ENCODE data around the gene CRY1. TPM values are rescaled to one million over a fixed set of nuclear protein-coding genes. Genes with fewer than 3 reads are reported as not detected.

The CRY1 gene
- polyA plus RNA-seq, 1 donor = 25.5 TPM

DNA sequence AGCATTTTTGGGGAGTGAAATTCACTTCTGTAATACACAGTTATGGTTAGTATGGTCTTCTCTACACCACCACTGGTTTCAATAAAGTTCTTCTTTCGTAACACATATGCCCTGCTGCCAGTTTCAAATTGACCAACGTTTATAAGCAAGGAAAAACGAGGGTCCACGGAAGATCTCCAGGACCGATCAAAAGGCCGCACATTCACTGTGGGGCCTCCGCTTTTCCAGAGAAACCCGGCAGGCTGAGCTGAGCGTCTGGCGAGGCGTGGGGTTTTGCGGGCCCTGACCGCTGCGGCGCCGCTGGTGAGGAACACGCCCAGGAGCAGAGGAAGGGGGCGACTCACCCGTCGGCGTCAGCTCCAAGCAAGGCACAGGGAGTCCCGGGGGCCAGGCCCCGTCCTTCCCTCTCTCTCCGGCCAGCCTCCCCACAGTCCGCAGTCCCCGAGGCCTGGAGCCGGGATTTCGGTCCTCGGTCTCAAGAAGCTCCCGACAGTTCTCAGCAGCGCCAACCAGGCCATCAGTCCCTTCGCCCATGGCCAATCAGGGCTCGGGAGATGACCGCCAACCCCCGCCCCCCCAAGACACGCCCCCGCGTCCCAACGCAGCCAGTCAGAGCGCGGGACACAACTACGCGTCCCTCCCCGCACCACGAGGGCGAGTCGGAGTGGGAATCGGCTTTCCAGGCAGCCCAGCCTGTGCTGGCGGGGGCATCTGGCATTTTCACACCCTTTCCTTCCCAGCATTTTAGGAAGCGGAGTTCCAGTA lies 106.5 kb downstream of the CRY1 start, which contains the start of gene MTERF2:
Gene MTERF2 (minus strand): TSS at position 522 of the 765 bp plus-strand sequence. CDS start 8,432 bp downstream, outside the sequence.
- Histone ChIP-seq H3K36me3 (ENCODE audit: control insufficient read depth, insufficient read depth, low read length) (peaks cover 8% of the 10 kb centered on the region), H3K27ac (ENCODE audit: low read length) (peak within 1 kb of the TSS; percentile 72), H3K4me1 (ENCODE audit: control insufficient read depth, insufficient read depth, low read length) (peaks cover 6% of the 10 kb centered on the region), H3K9me3 (ENCODE audit: control insufficient read depth, low read depth, low read length) (no peaks in the 10 kb centered on the region), H3K27me3 (ENCODE audit: control insufficient read depth, insufficient read depth, low read length) (no peaks in the 10 kb centered on the region), H3K4me3 (ENCODE audit: low read length) (peak within 1 kb of the TSS; percentile 68)
- DNase-seq = peak; percentile 91 to 96
- no CpG with 5 or more reads among the region's 50 CpGs for WGBS (ENCODE audit: insufficient coverage, low lambda C conversion rate)

DNA sequence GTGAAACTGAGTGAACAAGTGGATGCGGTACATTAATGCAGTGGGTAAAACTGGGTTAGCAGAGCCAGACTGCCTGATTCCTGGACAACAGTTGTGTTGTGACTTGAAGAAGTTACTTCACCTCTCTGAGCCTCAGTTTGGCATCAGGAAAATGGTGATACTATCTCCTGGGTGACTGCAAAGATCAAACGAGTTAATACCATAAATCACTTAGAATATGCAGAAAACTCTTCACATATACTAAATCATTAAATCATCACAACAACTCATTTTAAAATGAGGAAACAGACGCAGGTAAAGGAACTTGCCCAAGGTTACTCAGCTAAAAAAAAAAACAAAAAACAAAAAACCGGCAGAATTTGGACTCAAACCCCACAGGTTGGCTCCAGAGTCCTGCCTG lies 107.2 kb downstream of the CRY1 start:
- H3K9me3 ChIP-seq (ENCODE audit: control insufficient read depth, low read depth, low read length) = no peaks in the 10 kb centered on the region
- peak overlapping the region; percentile 68 for H3K4me3 ChIP-seq (ENCODE audit: low read length)
- peaks cover 8% of the 10 kb centered on the region for H3K36me3 ChIP-seq (ENCODE audit: control insufficient read depth, insufficient read depth, low read length)
- no peaks in the 10 kb centered on the region for H3K27me3 ChIP-seq (ENCODE audit: control insufficient read depth, insufficient read depth, low read length)
- WGBS (ENCODE audit: insufficient coverage, low lambda C conversion rate) = 20% methylated on average over 1 of the region's 4 CpGs
- peaks cover 6% of the 10 kb centered on the region for H3K4me1 ChIP-seq (ENCODE audit: control insufficient read depth, insufficient read depth, low read length)
- no peak for DNase-seq
- peak overlapping the region; percentile 72 for H3K27ac ChIP-seq (ENCODE audit: low read length)

DNA sequence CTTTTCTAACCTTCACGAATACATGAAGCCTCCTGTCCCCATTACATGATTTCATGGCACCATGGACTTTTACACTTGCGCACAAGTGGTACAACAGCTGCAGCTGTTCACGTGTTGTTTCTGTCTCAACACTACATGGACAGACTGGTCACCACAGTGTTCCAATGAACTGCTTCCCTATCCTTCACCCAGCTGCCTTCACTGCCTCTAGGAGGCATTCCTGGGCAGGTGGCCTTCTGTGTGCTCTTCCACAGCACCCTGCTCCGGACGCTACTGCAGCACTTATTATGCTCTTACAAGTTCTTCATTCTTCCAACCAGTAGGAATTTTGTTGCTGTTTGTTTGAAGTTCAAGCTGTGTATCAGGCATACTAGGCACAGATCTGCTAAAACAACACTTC lies 107.9 kb downstream of the CRY1 start:
- 100% methylated on average over 1 of the region's 5 CpGs for WGBS (ENCODE audit: insufficient coverage, low lambda C conversion rate)
- no peak overlapping the region for H3K4me3 ChIP-seq (ENCODE audit: low read length)

DNA sequence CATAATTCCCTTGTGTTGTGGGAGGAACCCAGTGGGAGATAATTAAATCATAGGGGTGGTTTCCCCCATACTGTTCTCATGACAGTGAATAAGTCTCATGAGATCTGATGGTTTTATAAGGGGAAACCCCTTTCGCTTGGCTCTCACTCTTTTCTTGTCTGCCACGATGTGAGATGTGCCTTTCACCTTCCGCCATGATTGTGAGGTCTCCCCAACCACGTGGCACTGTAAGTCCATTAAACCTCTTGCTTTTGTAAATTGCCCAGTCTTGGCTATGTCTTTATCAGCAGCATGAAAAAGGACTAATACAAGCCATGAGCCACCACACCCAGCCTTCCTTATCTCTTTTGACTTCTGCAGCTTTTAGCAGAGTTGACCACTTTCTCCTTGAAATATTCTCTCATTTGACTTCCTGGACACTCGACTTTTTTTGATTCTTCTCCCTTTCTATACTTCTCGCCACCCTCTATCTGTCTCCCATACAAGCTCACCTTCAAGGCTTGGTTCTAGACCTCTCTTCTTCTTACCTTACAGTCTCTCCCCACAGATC lies 108.7 kb downstream of the CRY1 start:
- WGBS (ENCODE audit: insufficient coverage, low lambda C conversion rate) = 97% methylated on average over 3 of the region's 6 CpGs
- Histone ChIP-seq H3K4me3 (ENCODE audit: low read length) (no peak overlapping the region), H3K27me3 (ENCODE audit: control insufficient read depth, insufficient read depth, low read length) (no peaks in the 10 kb centered on the region), H3K4me1 (ENCODE audit: control insufficient read depth, insufficient read depth, low read length) (peaks cover 6% of the 10 kb centered on the region), H3K36me3 (ENCODE audit: control insufficient read depth, insufficient read depth, low read length) (peaks cover 8% of the 10 kb centered on the region), H3K27ac (ENCODE audit: low read length) (no peak overlapping the region), H3K9me3 (ENCODE audit: control insufficient read depth, low read depth, low read length) (no peaks in the 10 kb centered on the region)
- no peak for DNase-seq

More for the DNA sequence above, 107.9 kb downstream of the CRY1 start:
- Histone ChIP-seq H3K9me3 (ENCODE audit: control insufficient read depth, low read depth, low read length) (no peaks in the 10 kb centered on the region), H3K27me3 (ENCODE audit: control insufficient read depth, insufficient read depth, low read length) (no peaks in the 10 kb centered on the region), H3K27ac (ENCODE audit: low read length) (no peak overlapping the region), H3K36me3 (ENCODE audit: control insufficient read depth, insufficient read depth, low read length) (peaks cover 8% of the 10 kb centered on the region), H3K4me1 (ENCODE audit: control insufficient read depth, insufficient read depth, low read length) (peaks cover 6% of the 10 kb centered on the region)
- no peak for DNase-seq

DNA sequence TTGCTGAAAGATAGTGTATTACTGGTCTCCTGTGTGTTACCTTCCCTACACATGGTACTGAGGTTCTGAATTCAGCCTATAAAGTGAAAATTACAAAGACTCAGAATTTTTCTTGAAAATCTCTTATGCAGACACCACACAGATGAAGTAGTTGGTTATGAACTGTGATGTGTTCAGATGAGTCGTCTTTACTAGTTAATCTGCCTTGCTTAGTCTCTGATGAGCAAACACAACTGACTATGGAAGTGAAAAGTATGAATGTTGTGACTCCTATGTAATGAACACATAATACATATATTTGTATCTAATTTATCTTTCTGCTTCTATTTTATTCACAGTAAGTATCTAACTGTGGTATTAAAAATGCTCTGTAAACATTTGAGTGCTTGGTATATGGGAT lies 111.1 kb downstream of the CRY1 start:
- H3K27me3 ChIP-seq (ENCODE audit: control insufficient read depth, insufficient read depth, low read length) = no peaks in the 10 kb centered on the region
- H3K27ac ChIP-seq (ENCODE audit: low read length) = no peak overlapping the region
- no CpG with 5 or more reads among the region's 1 CpG for WGBS (ENCODE audit: insufficient coverage, low lambda C conversion rate)
- H3K9me3 ChIP-seq (ENCODE audit: control insufficient read depth, low read depth, low read length) = no peaks in the 10 kb centered on the region
- peaks cover 9% of the 10 kb centered on the region for H3K4me1 ChIP-seq (ENCODE audit: control insufficient read depth, insufficient read depth, low read length)
- DNase-seq = no peak
- H3K4me3 ChIP-seq (ENCODE audit: low read length) = no peak overlapping the region
- peaks cover 8% of the 10 kb centered on the region for H3K36me3 ChIP-seq (ENCODE audit: control insufficient read depth, insufficient read depth, low read length)

DNA sequence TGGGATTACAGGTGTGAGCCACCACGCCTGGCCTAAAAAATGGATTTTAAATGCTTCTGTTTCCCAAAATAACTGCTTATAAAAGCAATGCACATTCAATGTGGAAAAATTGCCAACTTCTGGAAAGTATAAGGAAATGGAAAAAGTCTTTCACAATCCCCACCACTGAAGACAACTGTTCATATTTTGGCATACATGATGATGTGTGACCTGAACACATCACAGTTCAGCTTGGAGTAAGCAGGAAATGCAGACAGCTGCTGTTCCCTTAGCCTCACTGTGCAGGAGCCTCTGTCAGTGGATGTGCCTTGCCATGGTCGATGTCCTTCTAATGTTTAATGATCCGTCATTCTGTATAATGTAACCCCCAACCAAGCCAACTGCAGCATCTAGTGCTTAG lies 111.6 kb downstream of the CRY1 start:
- Histone ChIP-seq H3K36me3 (ENCODE audit: control insufficient read depth, insufficient read depth, low read length) (peaks cover 8% of the 10 kb centered on the region), H3K27ac (ENCODE audit: low read length) (no peak overlapping the region), H3K4me1 (ENCODE audit: control insufficient read depth, insufficient read depth, low read length) (peaks cover 12% of the 10 kb centered on the region), H3K9me3 (ENCODE audit: control insufficient read depth, low read depth, low read length) (no peaks in the 10 kb centered on the region), H3K4me3 (ENCODE audit: low read length) (no peak overlapping the region), H3K27me3 (ENCODE audit: control insufficient read depth, insufficient read depth, low read length) (no peaks in the 10 kb centered on the region)
- no CpG with 5 or more reads among the region's 3 CpGs for WGBS (ENCODE audit: insufficient coverage, low lambda C conversion rate)
- DNase-seq = no peak

DNA sequence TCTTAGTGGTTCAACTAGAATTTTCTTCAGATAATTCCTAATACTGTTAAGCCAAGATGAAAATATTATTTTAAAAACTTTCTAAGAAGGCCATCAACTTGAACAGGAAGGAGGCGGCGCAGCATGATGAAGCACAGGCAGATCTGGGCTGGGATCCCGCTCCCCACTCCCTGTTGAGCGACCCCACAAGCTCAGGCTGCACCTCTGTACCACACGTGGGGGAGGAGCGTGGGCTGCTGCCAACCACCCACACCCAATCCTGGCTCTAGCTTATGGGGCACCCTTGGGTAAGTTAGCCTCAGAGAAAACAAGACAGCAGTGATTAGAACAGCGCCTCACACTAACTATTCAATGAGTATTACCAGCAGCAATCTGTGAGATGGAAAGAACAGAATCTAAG lies 112.4 kb downstream of the CRY1 start:
- Histone ChIP-seq H3K4me1 (ENCODE audit: control insufficient read depth, insufficient read depth, low read length) (peaks cover 16% of the 10 kb centered on the region), H3K9me3 (ENCODE audit: control insufficient read depth, low read depth, low read length) (no peaks in the 10 kb centered on the region), H3K36me3 (ENCODE audit: control insufficient read depth, insufficient read depth, low read length) (peaks cover 8% of the 10 kb centered on the region), H3K27me3 (ENCODE audit: control insufficient read depth, insufficient read depth, low read length) (no peaks in the 10 kb centered on the region), H3K27ac (ENCODE audit: low read length) (no peak overlapping the region), H3K4me3 (ENCODE audit: low read length) (no peak overlapping the region)
- no peak for DNase-seq
- no CpG with 5 or more reads among the region's 7 CpGs for WGBS (ENCODE audit: insufficient coverage, low lambda C conversion rate)

DNA sequence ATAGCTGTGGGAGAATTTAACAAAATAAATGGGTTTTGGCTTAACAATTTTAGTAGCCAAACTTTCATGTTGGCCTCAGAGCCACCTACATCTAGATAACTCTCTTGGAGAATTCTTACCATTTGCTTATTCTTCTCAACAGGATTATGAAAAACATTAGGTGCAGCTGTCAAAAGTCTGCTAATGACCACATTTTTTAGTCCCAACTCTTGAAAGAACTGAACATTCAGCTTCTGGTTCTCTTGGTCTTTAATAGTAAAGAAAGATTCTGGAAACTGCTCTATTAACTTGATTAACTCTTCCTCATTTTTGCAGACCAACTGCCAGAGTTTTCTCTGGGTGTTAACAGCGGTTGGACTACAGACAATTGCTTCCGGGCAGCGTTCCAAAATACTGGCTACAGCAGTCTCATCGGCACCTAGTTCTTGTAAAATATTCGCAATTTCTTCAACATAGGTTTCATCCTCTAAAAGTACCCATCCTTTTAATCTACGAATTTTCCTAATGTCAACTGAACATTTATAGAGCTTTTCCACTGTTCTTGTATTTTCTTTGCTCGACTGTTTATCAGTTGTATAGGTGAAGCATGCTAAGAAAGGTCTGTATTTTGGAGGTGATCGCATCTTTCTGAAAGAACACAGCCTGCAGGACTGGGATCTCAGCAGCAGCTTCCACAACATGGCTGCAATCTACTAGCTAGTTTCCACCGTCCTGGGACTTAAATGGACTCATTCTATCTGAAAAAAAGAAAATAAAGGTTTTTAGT lies 115.1 kb downstream of the CRY1 start:
- peak in 1 of 2 donors; percentile 17 for DNase-seq
- H3K4me3 ChIP-seq (ENCODE audit: low read length) = no peak overlapping the region
- H3K27me3 ChIP-seq (ENCODE audit: control insufficient read depth, insufficient read depth, low read length) = no peaks in the 10 kb centered on the region
- H3K9me3 ChIP-seq (ENCODE audit: control insufficient read depth, low read depth, low read length) = no peaks in the 10 kb centered on the region
- 49% methylated on average over 4 of the region's 9 CpGs for WGBS (ENCODE audit: insufficient coverage, low lambda C conversion rate)
- H3K36me3 ChIP-seq (ENCODE audit: control insufficient read depth, insufficient read depth, low read length) = no peaks in the 10 kb centered on the region
- H3K27ac ChIP-seq (ENCODE audit: low read length) = no peak overlapping the region
- peaks cover 25% of the 10 kb centered on the region for H3K4me1 ChIP-seq (ENCODE audit: control insufficient read depth, insufficient read depth, low read length)

DNA sequence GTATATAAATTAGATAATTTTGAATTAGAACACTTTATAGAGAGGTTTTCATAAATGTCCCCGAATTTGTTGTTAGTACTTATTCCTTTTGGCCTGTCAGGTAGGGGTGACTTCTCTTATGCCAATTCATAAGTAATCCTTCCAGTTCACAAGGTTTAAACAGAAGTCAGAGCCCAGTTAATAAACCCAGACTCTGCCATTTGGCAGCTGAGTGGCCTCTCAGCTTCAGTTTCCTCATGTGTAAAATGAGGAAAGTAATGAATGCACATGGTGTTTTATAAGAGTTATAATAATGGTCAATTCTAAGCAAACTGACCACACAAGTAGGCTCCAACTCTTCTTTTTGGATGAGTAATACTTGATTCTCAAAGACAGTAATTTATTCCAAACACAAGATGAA lies 116.7 kb downstream of the CRY1 start:
- no peak for DNase-seq
- Histone ChIP-seq H3K27ac (ENCODE audit: low read length) (no peak overlapping the region), H3K36me3 (ENCODE audit: control insufficient read depth, insufficient read depth, low read length) (peaks cover 3% of the 10 kb centered on the region), H3K9me3 (ENCODE audit: control insufficient read depth, low read depth, low read length) (no peaks in the 10 kb centered on the region), H3K27me3 (ENCODE audit: control insufficient read depth, insufficient read depth, low read length) (no peaks in the 10 kb centered on the region), H3K4me1 (ENCODE audit: control insufficient read depth, insufficient read depth, low read length) (peaks cover 25% of the 10 kb centered on the region), H3K4me3 (ENCODE audit: low read length) (no peak overlapping the region)
- no CpG with 5 or more reads among the region's 1 CpG for WGBS (ENCODE audit: insufficient coverage, low lambda C conversion rate)

DNA sequence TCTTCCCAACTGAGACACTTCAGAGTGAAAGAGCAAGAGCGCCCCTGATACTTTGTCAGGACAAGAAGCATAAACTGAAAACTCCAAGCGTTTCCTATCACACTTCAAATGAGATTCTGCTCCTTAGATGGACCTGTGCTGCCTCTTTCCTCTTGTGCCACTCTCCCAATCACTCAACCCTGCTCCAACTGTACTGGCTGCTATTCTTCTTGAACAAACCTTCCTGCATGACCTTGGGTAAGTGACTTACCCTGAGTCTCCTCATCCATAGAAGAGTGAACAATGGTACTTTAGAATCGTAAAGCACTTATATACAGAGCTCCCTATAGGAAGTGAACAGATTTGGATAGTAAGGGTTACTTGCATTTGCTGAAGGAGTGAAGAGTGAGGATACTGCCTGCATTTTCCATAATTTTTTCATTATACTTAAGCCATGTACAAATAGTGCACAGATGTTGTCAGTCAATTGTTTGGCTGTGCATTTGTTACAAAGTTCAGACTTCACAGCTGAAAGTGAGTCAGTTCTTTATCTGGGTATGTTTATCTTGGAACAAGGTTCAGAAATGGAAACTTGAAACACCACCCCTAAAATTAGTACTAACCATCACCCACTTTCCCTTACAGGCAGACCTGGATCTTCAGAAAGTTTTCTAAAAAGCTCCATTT lies 117.2 kb downstream of the CRY1 start:
- DNase-seq = peak; percentile 32 to 76
- Histone ChIP-seq H3K27me3 (ENCODE audit: control insufficient read depth, insufficient read depth, low read length) (no peaks in the 10 kb centered on the region), H3K36me3 (ENCODE audit: control insufficient read depth, insufficient read depth, low read length) (peaks cover 8% of the 10 kb centered on the region), H3K27ac (ENCODE audit: low read length) (no peak overlapping the region), H3K4me3 (ENCODE audit: low read length) (no peak overlapping the region), H3K9me3 (ENCODE audit: control insufficient read depth, low read depth, low read length) (no peaks in the 10 kb centered on the region), H3K4me1 (ENCODE audit: control insufficient read depth, insufficient read depth, low read length) (peaks cover 25% of the 10 kb centered on the region)
- 84% methylated on average over 2 of the region's 3 CpGs for WGBS (ENCODE audit: insufficient coverage, low lambda C conversion rate)
